ENCODE data around the gene TSPAN15.

The TSPAN15 gene

GRCh38 chr10:69417542-69417941, 33.7 kb upstream of the TSPAN15 start:
- DNase-seq (ENCODE audit: low spot score), result no peak

GRCh38 chr10:69418052-69418752, 33.1 kb upstream of the TSPAN15 start:
- no peak for DNase-seq (ENCODE audit: low spot score)

GRCh38 chr10:69419096-69419743, 32.0 kb upstream of the TSPAN15 start:
- no peak for DNase-seq (ENCODE audit: low spot score)

GRCh38 chr10:69419744-69420126, 31.5 kb upstream of the TSPAN15 start:
- no peak for DNase-seq (ENCODE audit: low spot score)

- no peak for DNase-seq (ENCODE audit: low spot score)
Observed at GRCh38 chr10:69421611-69422308, 29.5 kb upstream of the TSPAN15 start.

- no peak for DNase-seq (ENCODE audit: low spot score)
Observed at GRCh38 chr10:69422676-69423075, 28.6 kb upstream of the TSPAN15 start.

- DNase-seq (ENCODE audit: low spot score), result no peak
Observed at GRCh38 chr10:69425041-69425440, 26.2 kb upstream of the TSPAN15 start.

GRCh38 chr10:69425511-69426298, 25.6 kb upstream of the TSPAN15 start:
- no peak for DNase-seq (ENCODE audit: low spot score)

- no peak for DNase-seq (ENCODE audit: low spot score)
Observed at GRCh38 chr10:69426376-69426727, 24.9 kb upstream of the TSPAN15 start.

GRCh38 chr10:69428165-69428564, 23.1 kb upstream of the TSPAN15 start:
- DNase-seq (ENCODE audit: low spot score), result no peak

GRCh38 chr10:69434169-69434568, 17.1 kb upstream of the TSPAN15 start:
- no peak for DNase-seq (ENCODE audit: low spot score)

GRCh38 chr10:69434926-69435325, 16.3 kb upstream of the TSPAN15 start:
- DNase-seq (ENCODE audit: low spot score), result no peak

GRCh38 chr10:69435966-69436520, 15.2 kb upstream of the TSPAN15 start:
- DNase-seq (ENCODE audit: low spot score), result no peak

- DNase-seq (ENCODE audit: low spot score), result no peak
Observed at GRCh38 chr10:69437321-69438259, 13.7 kb upstream of the TSPAN15 start.

GRCh38 chr10:69438536-69439349, 12.5 kb upstream of the TSPAN15 start:
- no peak for DNase-seq (ENCODE audit: low spot score)

GRCh38 chr10:69439350-69439739, 11.9 kb upstream of the TSPAN15 start:
- DNase-seq (ENCODE audit: low spot score), result no peak

- no peak for DNase-seq (ENCODE audit: low spot score)
Observed at GRCh38 chr10:69439813-69440506, 11.3 kb upstream of the TSPAN15 start.

- DNase-seq (ENCODE audit: low spot score), result no peak
Observed at GRCh38 chr10:69443354-69443753, 7.9 kb upstream of the TSPAN15 start.

- no peak for DNase-seq (ENCODE audit: low spot score)
Observed at GRCh38 chr10:69445041-69445440, 6.2 kb upstream of the TSPAN15 start.

GRCh38 chr10:69446229-69446628, 5.0 kb upstream of the TSPAN15 start:
- DNase-seq (ENCODE audit: low spot score), result no peak

Data from putamen (tissue), 1 donor.